AG08396 (cell line): ENCODE data around the gene EEF1AKMT3.
"Not testable (repeated sequence)": the region's sequence is repeated elsewhere in the genome, so short reads cannot be mapped to it uniquely, and the experiment has no call there.

Experiments used
- DNase-seq: peaks from one replicate; pipeline ENCODE4 v3.0.0; 2012; ENCODE audit warnings: low spot score, mixed read lengths

EEF1AKMT3 gene

GRCh38 chr12:57765698-57766463, 6.5 kb upstream of the EEF1AKMT3 start:
- no peak for DNase-seq

GRCh38 chr12:57766464-57767304, 5.7 kb upstream of the EEF1AKMT3 start, which contains the start of gene CYP27B1:
CYP27B1 (minus strand) TSS chr12:57767078; CDS start chr12:57767041, 37 bp downstream.
- DNase-seq: no peak

GRCh38 chr12:57767305-57767698, 5.1 kb upstream of the EEF1AKMT3 start:
- no peak for DNase-seq

GRCh38 chr12:57767876-57768275, 4.5 kb upstream of the EEF1AKMT3 start:
- DNase-seq: no peak

GRCh38 chr12:57769594-57769993, 2.8 kb upstream of the EEF1AKMT3 start:
- no peak for DNase-seq

- DNase-seq: no peak
Observed at GRCh38 chr12:57770734-57771133, 1.7 kb upstream of the EEF1AKMT3 start.

GRCh38 chr12:57771236-57771872, 1.1 kb upstream of the EEF1AKMT3 start:
- peak; percentile 93 for DNase-seq

GRCh38 chr12:57771873-57772428, 463 bp upstream of the EEF1AKMT3 start, which contains the start of gene METTL1:
METTL1 (minus strand) TSS chr12:57772105; CDS start chr12:57772083, 22 bp downstream.
- DNase-seq: peak; percentile 96

GRCh38 chr12:57774634-57775033, 2.2 kb downstream of the EEF1AKMT3 start:
- DNase-seq: not testable (repeated sequence)

- DNase-seq: no peak
Observed at GRCh38 chr12:57775044-57775443, 2.6 kb downstream of the EEF1AKMT3 start.

GRCh38 chr12:57775563-57776246, 3.3 kb downstream of the EEF1AKMT3 start:
- no peak for DNase-seq

GRCh38 chr12:57776247-57776587, 3.8 kb downstream of the EEF1AKMT3 start:
- no peak for DNase-seq

- DNase-seq: no peak
Observed at GRCh38 chr12:57777367-57777766, 5.0 kb downstream of the EEF1AKMT3 start.

GRCh38 chr12:57777911-57778310, 5.5 kb downstream of the EEF1AKMT3 start:
- DNase-seq: no peak

GRCh38 chr12:57779736-57780135, 7.3 kb downstream of the EEF1AKMT3 start:
- no peak for DNase-seq

- DNase-seq: no peak
Observed at GRCh38 chr12:57780284-57780897, 8.0 kb downstream of the EEF1AKMT3 start.

- DNase-seq: no peak
Observed at GRCh38 chr12:57781244-57781643, 8.8 kb downstream of the EEF1AKMT3 start.

- DNase-seq: no peak
Observed at GRCh38 chr12:57781801-57782200, 9.4 kb downstream of the EEF1AKMT3 start.

GRCh38 chr12:57782243-57782607, 9.8 kb downstream of the EEF1AKMT3 start:
- DNase-seq: no peak

- peak; percentile 87 for DNase-seq
Observed at GRCh38 chr12:57782608-57783465, 10.4 kb downstream of the EEF1AKMT3 start, which contains the start of gene TSFM. TSFM (plus strand) TSS chr12:57782787; CDS start chr12:57782802, 15 bp downstream.
